Left cardiac atrium (tissue), 4 donors: Measurements from ENCODE around the gene ZSWIM8. TPM values are rescaled to one million over a fixed set of nuclear protein-coding genes. Genes with fewer than 3 reads are reported as not detected.
A peak's percentile ranks its signal among the peaks of the same experiment; 100 is the strongest.

Source experiments
- ATAC-seq, 2 donors: fragments of 200-7000 bp; cut with Tn5 transposase; one replicate each; pipeline ENCODE4 v1.9.1; 2020; ENCODE audit warnings: mild to moderate bottlenecking in 2 of 2, moderate library complexity in 2 of 2
- DNase-seq: peaks from one replicate; pipeline ENCODE4 v3.0.0-alpha.2; 2020
- intact Hi-C, 2 donors: fragments of 100-400 bp; cut with DNase I; formaldehyde crosslinking; loops; one replicate each; pipeline versions ENCODE4 v1.14.1 to v1.15.1; 2022 to 2023
- total RNA-seq, 2 donors: library from RNA; stranded (reverse); fragmentation: NEBNext Ultra II Directional; extraction: Animal tissue kit (Norgen Biotek cat#: 25700); gene quantifications; one replicate each; pipeline ENCODE4 v1.2.1, GENCODE V29; 2021
- donor health status: DM: no; HTN: yes; CAD: no.
- donor health status: DM: no; HTN: yes; CAD: no; lungs with severe emphysema.
- donor health status: DM: yes; HTN: yes; CAD: no.
- donor health status: Dilated cardiomyopathy.

Gene ZSWIM8
- total RNA-seq, 2 donors from 2014 or later: 50.7 to 61.6 TPM

- DNase-seq: no peak
- intact Hi-C loops: no loop called here
- ATAC-seq: no peak
These were observed 23.8 kb downstream of the ZSWIM8 start for GRCh38 chr10:73809061-73809818.

GRCh38 chr10:73810358-73810734 is 24.9 kb downstream of the ZSWIM8 start:
- intact Hi-C loops: no loop called here
- ATAC-seq (no peak), DNase-seq (no peak)

GRCh38 chr10:73810735-73811465 is 25.5 kb downstream of the ZSWIM8 start:
- ATAC-seq (peak; percentile 31 to 41), DNase-seq (peak; percentile 59)
- intact Hi-C loops: no loop called here

- DNase-seq (no peak), ATAC-seq (no peak)
- intact Hi-C loops: no loop called here
These were observed 27.3 kb downstream of the ZSWIM8 start for GRCh38 chr10:73812657-73813056.

GRCh38 chr10:73813333-73813732 is 27.9 kb downstream of the ZSWIM8 start:
- ATAC-seq (no peak), DNase-seq (no peak)
- intact Hi-C loops: no loop called here

GRCh38 chr10:73814276-73814895 is 29.0 kb downstream of the ZSWIM8 start:
- DNase-seq: no peak
- no peak for ATAC-seq
- intact Hi-C loops: no loop called here

- ATAC-seq: no peak
- intact Hi-C loops: no loop called here
- no peak for DNase-seq
These were observed 29.7 kb downstream of the ZSWIM8 start for GRCh38 chr10:73814896-73815718.

GRCh38 chr10:73815719-73816030 is 30.3 kb downstream of the ZSWIM8 start:
- ATAC-seq (no peak), DNase-seq (no peak)
- intact Hi-C loops: no loop called here

GRCh38 chr10:73816917-73817729 is 31.7 kb downstream of the ZSWIM8 start:
- DNase-seq (no peak), ATAC-seq (peak in 1 of 2 donors; percentile 18)
- intact Hi-C loops: no loop called here

- DNase-seq (no peak), ATAC-seq (no peak)
- intact Hi-C loops: no loop called here
These were observed 32.4 kb downstream of the ZSWIM8 start for GRCh38 chr10:73817826-73818225.

GRCh38 chr10:73818402-73818801 is 33.0 kb downstream of the ZSWIM8 start:
- DNase-seq: no peak
- no peak for ATAC-seq
- intact Hi-C loops: no loop called here

GRCh38 chr10:73819081-73819480 is 33.7 kb downstream of the ZSWIM8 start:
- intact Hi-C loops: no loop called here
- ATAC-seq (no peak), DNase-seq (no peak)

GRCh38 chr10:73819513-73820093 is 34.2 kb downstream of the ZSWIM8 start:
- DNase-seq (no peak), ATAC-seq (peak; percentile 42 to 50)
- intact Hi-C loops: no loop called here

- ATAC-seq: no peak
- intact Hi-C loops: no loop called here
These were observed 38.0 kb downstream of the ZSWIM8 start for GRCh38 chr10:73823391-73823790.

GRCh38 chr10:73824146-73824725 is 38.8 kb downstream of the ZSWIM8 start:
- ATAC-seq: no peak
- no peak for DNase-seq
- intact Hi-C loops: no loop called here

More at GRCh38 chr10:73823391-73823790, 38.0 kb downstream of the ZSWIM8 start:
- no peak for DNase-seq

GRCh38 chr10:73827346-73828089 is 42.1 kb downstream of the ZSWIM8 start:
- no peak for DNase-seq
- ATAC-seq: no peak
- intact Hi-C loops: no loop called here

- no peak for ATAC-seq
- intact Hi-C loops: no loop called here
- no peak for DNase-seq
These were observed 42.8 kb downstream of the ZSWIM8 start for GRCh38 chr10:73828161-73828560.
